Measurements from ENCODE around the gene WNT11. TPM values are rescaled to one million over a fixed set of nuclear protein-coding genes. Genes with fewer than 3 reads are reported as not detected.

WNT11 gene
- total and polyA plus RNA-seq, 2 of the 13 experiments (the other 11 are each of a cell fraction or from before 2014, with no cell fraction given): 0.34 to 0.66 TPM

DNA sequence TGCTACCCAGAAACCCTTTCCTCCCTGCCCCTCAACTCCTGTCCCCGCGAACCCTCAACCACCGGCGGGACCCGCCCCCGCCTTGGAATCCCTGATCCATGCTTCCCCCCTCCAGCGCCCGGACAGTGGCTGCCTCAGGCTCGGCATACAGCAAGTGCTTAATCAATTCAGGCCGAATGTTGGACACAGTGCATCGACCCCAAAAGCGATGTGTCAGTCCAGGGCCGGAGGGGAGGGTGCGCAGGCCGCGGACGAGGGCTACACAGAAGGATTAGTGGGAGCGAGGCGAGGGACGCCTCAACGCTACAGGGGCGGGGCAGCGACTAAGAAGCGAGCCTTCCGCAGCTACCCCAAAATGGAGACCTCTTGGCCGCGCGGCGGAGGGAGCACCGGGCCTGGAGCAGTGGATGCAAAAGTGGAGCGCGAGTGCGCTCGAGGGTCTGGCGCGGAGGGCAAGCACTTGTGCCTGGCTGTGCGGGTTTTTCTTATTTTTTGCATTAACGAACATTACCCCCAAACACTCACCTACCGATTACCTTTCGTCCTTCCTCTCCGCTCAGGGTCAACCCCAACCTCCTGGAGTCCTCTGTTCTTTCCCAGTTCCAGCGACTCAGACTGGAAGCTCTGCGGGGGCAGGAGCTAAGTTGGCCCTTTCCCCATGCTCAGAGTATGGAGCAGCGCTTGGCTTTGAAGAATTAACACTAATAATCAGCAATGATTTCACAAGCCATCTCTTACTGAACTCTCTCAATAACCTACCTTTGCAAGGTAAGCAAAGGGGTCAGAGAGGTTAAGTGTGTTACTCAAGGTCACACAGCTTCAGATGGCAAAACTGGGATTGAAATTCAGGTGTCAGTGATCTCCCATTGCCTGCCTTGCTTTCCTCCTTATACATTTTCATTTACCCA lies 30.0 kb upstream of the WNT11 start (continued):
- peak; percentile 43; the same call in 1 of the 2 replicates for TF ChIP-seq MYC (CRISPR knock-in tag; IDR thresholded peaks at IDR 0.05; ENCODE audit: borderline replicate concordance)
- TF ChIP-seq, protein P1, sequence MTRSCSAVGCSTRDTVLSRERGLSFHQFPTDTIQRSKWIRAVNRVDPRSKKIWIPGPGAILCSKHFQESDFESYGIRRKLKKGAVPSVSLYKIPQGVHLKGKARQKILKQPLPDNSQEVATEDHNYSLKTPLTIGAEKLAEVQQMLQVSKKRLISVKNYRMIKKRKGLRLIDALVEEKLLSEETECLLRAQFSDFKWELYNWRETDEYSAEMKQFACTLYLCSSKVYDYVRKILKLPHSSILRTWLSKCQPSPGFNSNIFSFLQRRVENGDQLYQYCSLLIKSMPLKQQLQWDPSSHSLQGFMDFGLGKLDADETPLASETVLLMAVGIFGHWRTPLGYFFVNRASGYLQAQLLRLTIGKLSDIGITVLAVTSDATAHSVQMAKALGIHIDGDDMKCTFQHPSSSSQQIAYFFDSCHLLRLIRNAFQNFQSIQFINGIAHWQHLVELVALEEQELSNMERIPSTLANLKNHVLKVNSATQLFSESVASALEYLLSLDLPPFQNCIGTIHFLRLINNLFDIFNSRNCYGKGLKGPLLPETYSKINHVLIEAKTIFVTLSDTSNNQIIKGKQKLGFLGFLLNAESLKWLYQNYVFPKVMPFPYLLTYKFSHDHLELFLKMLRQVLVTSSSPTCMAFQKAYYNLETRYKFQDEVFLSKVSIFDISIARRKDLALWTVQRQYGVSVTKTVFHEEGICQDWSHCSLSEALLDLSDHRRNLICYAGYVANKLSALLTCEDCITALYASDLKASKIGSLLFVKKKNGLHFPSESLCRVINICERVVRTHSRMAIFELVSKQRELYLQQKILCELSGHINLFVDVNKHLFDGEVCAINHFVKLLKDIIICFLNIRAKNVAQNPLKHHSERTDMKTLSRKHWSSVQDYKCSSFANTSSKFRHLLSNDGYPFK (CRISPR knock-in tag; IDR thresholded peaks at IDR 0.05; ENCODE audit: borderline replicate concordance): peak; percentile 39; the same call in 1 of the 2 replicates
- TF ChIP-seq MAFK (conservative IDR thresholded peaks at IDR 0.05 in 1 of 2, IDR thresholded peaks at IDR 0.05 in 1 of 2; ENCODE audit: low read length in 2 of 2): no peak
- TF ChIP-seq, protein P2, sequence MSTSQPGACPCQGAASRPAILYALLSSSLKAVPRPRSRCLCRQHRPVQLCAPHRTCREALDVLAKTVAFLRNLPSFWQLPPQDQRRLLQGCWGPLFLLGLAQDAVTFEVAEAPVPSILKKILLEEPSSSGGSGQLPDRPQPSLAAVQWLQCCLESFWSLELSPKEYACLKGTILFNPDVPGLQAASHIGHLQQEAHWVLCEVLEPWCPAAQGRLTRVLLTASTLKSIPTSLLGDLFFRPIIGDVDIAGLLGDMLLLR (CRISPR knock-in tag; IDR thresholded peaks at IDR 0.05): no peak
- TF ChIP-seq SNRNP70 (IDR thresholded peaks at IDR 0.05; ENCODE audit: low read depth, low read length): no peak
- TF ChIP-seq ZNF703 (CRISPR knock-in tag; IDR thresholded peaks at IDR 0.05; ENCODE audit: borderline replicate concordance): no peak
- TF ChIP-seq, protein P3, sequence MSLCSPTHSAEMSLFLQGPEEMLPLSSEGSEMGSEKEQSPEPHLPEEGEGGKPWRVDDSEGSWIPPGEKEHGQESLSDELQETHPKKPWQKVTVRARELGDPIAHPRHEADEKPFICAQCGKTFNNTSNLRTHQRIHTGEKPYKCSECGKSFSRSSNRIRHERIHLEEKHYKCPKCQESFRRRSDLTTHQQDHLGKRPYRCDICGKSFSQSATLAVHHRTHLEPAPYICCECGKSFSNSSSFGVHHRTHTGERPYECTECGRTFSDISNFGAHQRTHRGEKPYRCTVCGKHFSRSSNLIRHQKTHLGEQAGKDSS (CRISPR knock-in tag; IDR thresholded peaks at IDR 0.05; ENCODE audit: borderline replicate concordance, low read depth): peak; percentile 93; the same call in 1 of the 2 replicates
- peak; percentile 8; the same call in 1 of the 2 replicates for TF ChIP-seq STAT6 (CRISPR knock-in tag; IDR thresholded peaks at IDR 0.05; ENCODE audit: borderline replicate concordance)
- TF ChIP-seq, protein P4, sequence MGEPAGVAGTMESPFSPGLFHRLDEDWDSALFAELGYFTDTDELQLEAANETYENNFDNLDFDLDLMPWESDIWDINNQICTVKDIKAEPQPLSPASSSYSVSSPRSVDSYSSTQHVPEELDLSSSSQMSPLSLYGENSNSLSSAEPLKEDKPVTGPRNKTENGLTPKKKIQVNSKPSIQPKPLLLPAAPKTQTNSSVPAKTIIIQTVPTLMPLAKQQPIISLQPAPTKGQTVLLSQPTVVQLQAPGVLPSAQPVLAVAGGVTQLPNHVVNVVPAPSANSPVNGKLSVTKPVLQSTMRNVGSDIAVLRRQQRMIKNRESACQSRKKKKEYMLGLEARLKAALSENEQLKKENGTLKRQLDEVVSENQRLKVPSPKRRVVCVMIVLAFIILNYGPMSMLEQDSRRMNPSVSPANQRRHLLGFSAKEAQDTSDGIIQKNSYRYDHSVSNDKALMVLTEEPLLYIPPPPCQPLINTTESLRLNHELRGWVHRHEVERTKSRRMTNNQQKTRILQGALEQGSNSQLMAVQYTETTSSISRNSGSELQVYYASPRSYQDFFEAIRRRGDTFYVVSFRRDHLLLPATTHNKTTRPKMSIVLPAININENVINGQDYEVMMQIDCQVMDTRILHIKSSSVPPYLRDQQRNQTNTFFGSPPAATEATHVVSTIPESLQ (CRISPR knock-in tag; conservative IDR thresholded peaks at IDR 0.05): no peak
- TF ChIP-seq NRL (CRISPR knock-in tag; IDR thresholded peaks at IDR 0.05; ENCODE audit: borderline replicate concordance): peak; percentile 78; the same call in 1 of the 2 replicates
- no peak for TF ChIP-seq POLR2G (IDR thresholded peaks at IDR 0.05; ENCODE audit: low read depth, low read length)
- no peak for TF ChIP-seq RFX3 (CRISPR knock-in tag; IDR thresholded peaks at IDR 0.05)
- TF ChIP-seq ZNF768 (CRISPR knock-in tag; IDR thresholded peaks at IDR 0.05): peak; percentile 93
- TF ChIP-seq ISL2 (CRISPR knock-in tag; IDR thresholded peaks at IDR 0.05): 0 out of 2 replicates have a peak, but pooled peaks have one; percentile 4
- peak; percentile 75 for TF ChIP-seq HDAC1 (CRISPR knock-in tag; IDR thresholded peaks at IDR 0.05)
- TF ChIP-seq, protein P5, sequence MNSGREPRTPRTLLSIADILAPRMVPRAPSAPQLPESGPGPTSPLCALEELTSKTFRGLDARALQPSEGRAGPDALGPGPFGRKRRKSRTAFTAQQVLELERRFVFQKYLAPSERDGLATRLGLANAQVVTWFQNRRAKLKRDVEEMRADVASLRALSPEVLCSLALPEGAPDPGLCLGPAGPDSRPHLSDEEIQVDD (CRISPR knock-in tag; IDR thresholded peaks at IDR 0.05; ENCODE audit: borderline replicate concordance): no peak
- no peak for TF ChIP-seq ZBTB38 (CRISPR knock-in tag; IDR thresholded peaks at IDR 0.05)
- 0 out of 2 replicates have a peak, but pooled peaks have one; percentile 29 for TF ChIP-seq FOXC1 (CRISPR knock-in tag; IDR thresholded peaks at IDR 0.05; ENCODE audit: borderline replicate concordance)
